ENCODE results near the gene EML4. TPM values are rescaled to one million over a fixed set of nuclear protein-coding genes. Genes with fewer than 3 reads are reported as not detected.

EML4 gene
- total and polyA plus RNA-seq, 2 donors (not counting 1 experiment from before 2014, with no cell fraction given): 49.4 to 134 TPM

- intact Hi-C loops (cut with micrococcal nuclease): no loop called here
- peaks cover 5 to 14% of the 10 kb centered on the region in 2 experiments for H3K36me3 ChIP-seq (replicated peaks in 1 of 2; ENCODE audit: control extremely low read depth in 1 of 2, control insufficient read depth in 1 of 2, extremely low read depth in 1 of 2, insufficient read depth in 2 of 2, low read length in 1 of 2)
- Mint-ChIP-seq H3K9me3 (ENCODE audit: insufficient read depth) (no peaks in the 10 kb centered on the region), H3K27ac (peak overlapping the region; percentile 26), H3K4me1 (no peaks in the 10 kb centered on the region), H3K27me3 (no peaks in the 10 kb centered on the region), H3K4me3 (no peak overlapping the region)
- TF ChIP-seq EZH2 (IDR thresholded peaks at IDR 0.05; ENCODE audit: borderline replicate concordance, insufficient read depth, low read depth, low read length, poor library complexity, severe bottlenecking) (no peak), CTCF (IDR thresholded peaks at IDR 0.05) (no peak)
- no peak overlapping the region for H3K27ac ChIP-seq (ENCODE audit: low read length in 2 of 2)
- no peaks in the 10 kb centered on the region for H3K27me3 ChIP-seq (replicated peaks in 1 of 4; ENCODE audit: control extremely low read depth in 1 of 4, control insufficient read depth in 3 of 4, insufficient read depth in 4 of 4, low read length in 3 of 4)
- H3K4me1 ChIP-seq (ENCODE audit: control insufficient read depth in 2 of 2, insufficient read depth in 2 of 2, low read length in 2 of 2): no peaks in the 10 kb centered on the region
- no peak for DNase-seq
- ChIA-PET POLR2A (no interaction called here), CTCF (interaction anchor here (1.0 kb wide), 1 partner anchor 10 kb away, joined by 3 read pairs; no protein-coding TSS in a partner anchor)
- peaks cover 5% of the 10 kb centered on the region for H3K79me2 ChIP-seq (ENCODE audit: control insufficient read depth, insufficient read depth, low read length)
- ATAC-seq (ENCODE audit: low read depth): no peak
- WGBS (ENCODE audit: insufficient coverage): 98% methylated on average over 5 of the region's 13 CpGs
- no peak overlapping the region for H3K9ac ChIP-seq (ENCODE audit: low read length)
- no peak overlapping the region for H2AFZ ChIP-seq (ENCODE audit: insufficient read depth, low read depth, low read length, poor library complexity, severe bottlenecking)
- H3K4me2 ChIP-seq (replicated peaks; ENCODE audit: low read depth, low read length, poor library complexity, severe bottlenecking): no peak overlapping the region
- peaks cover 0 to 9% (median 0%) of the 10 kb centered on the region in 3 donors for H3K9me3 ChIP-seq (ENCODE audit: control extremely low read depth in 1 of 3, control insufficient read depth in 2 of 3, insufficient read depth in 1 of 3, low read length in 2 of 3)
- no peak overlapping the region for H3K4me3 ChIP-seq (ENCODE audit: control extremely low read depth in 1 of 5, extremely low read depth in 1 of 5, insufficient read depth in 1 of 5, low read depth in 2 of 5, low read length in 4 of 5)
- H4K20me1 ChIP-seq (ENCODE audit: control insufficient read depth, insufficient read depth, low read length, poor library complexity, severe bottlenecking): no peaks in the 10 kb centered on the region
Observed at GRCh38 chr2:42338567-42339190, 169.5 kb downstream of the EML4 start.

- POLR2A ChIA-PET: no interaction called here
- H3K27me3 Mint-ChIP-seq: no peaks in the 10 kb centered on the region
Observed at GRCh38 chr2:42339191-42339912, 170.2 kb downstream of the EML4 start.

More at GRCh38 chr2:42339191-42339912, 170.2 kb downstream of the EML4 start:
- no peak for ATAC-seq (ENCODE audit: low read depth)
- Histone ChIP-seq H3K4me2 (replicated peaks; ENCODE audit: low read depth, low read length, poor library complexity, severe bottlenecking) (no peak overlapping the region), H3K27me3 (replicated peaks in 1 of 4; ENCODE audit: control extremely low read depth in 1 of 4, control insufficient read depth in 3 of 4, insufficient read depth in 4 of 4, low read length in 3 of 4) (no peaks in the 10 kb centered on the region), H3K4me1 (ENCODE audit: control insufficient read depth in 2 of 2, insufficient read depth in 2 of 2, low read length in 2 of 2) (no peaks in the 10 kb centered on the region), H3K9ac (ENCODE audit: low read length) (no peak overlapping the region), H3K36me3 (replicated peaks in 1 of 2; ENCODE audit: control extremely low read depth in 1 of 2, control insufficient read depth in 1 of 2, extremely low read depth in 1 of 2, insufficient read depth in 2 of 2, low read length in 1 of 2) (peaks cover under 1 to 11% of the 10 kb centered on the region in 2 experiments), H3K27ac (ENCODE audit: low read length in 2 of 2) (no peak overlapping the region), H2AFZ (ENCODE audit: insufficient read depth, low read depth, low read length, poor library complexity, severe bottlenecking) (no peak overlapping the region), H4K20me1 (ENCODE audit: control insufficient read depth, insufficient read depth, low read length, poor library complexity, severe bottlenecking) (no peaks in the 10 kb centered on the region), H3K9me3 (ENCODE audit: control extremely low read depth in 1 of 3, control insufficient read depth in 2 of 3, insufficient read depth in 1 of 3, low read length in 2 of 3) (peaks cover 0 to 9% (median 0%) of the 10 kb centered on the region in 3 donors), H3K4me3 (ENCODE audit: control extremely low read depth in 1 of 5, extremely low read depth in 1 of 5, insufficient read depth in 1 of 5, low read depth in 2 of 5, low read length in 4 of 5) (no peak overlapping the region), H3K79me2 (ENCODE audit: control insufficient read depth, insufficient read depth, low read length) (peaks cover 8% of the 10 kb centered on the region)
- Mint-ChIP-seq H3K27ac (peak overlapping the region; percentile 39), H3K9me3 (ENCODE audit: insufficient read depth) (no peaks in the 10 kb centered on the region), H3K4me1 (no peaks in the 10 kb centered on the region), H3K4me3 (no peak overlapping the region)
- CTCF ChIA-PET: interaction anchor here (1.0 kb wide), 1 partner anchor 11 kb away, joined by 3 read pairs; no protein-coding TSS in a partner anchor
- WGBS (ENCODE audit: insufficient coverage): 91% methylated on average over 21 of the region's 21 CpGs
- TF ChIP-seq EZH2 (IDR thresholded peaks at IDR 0.05; ENCODE audit: borderline replicate concordance, insufficient read depth, low read depth, low read length, poor library complexity, severe bottlenecking) (no peak), CTCF (IDR thresholded peaks at IDR 0.05) (no peak)
- no peak for DNase-seq
- intact Hi-C loops (cut with micrococcal nuclease): no loop called here
